GM10248 (cell line): ENCODE results near the gene ASB4.
"Not testable (repeated sequence)": the region's sequence is repeated elsewhere in the genome, so short reads cannot be mapped to it uniquely, and the experiment has no call there.

ENCODE experiments used
- CTCF ChIA-PET: fragments of 300-600 bp; sonication (Branson Sonifier 250); formaldehyde crosslinking; extraction: SDS; loops from one replicate; lab custom pipeline; 2021; ENCODE audit warnings: antibody characterized with exemption; lab: Yijun Ruan, JAX
- POLR2A ChIA-PET: fragments of 350-650 bp; sonication (Branson Sonifier 250); formaldehyde crosslinking; extraction: SDS; loops from one replicate; lab custom pipeline; 2020; ENCODE audit warnings: antibody characterized with exemption; lab: Yijun Ruan, JAX
- DNase-seq: peaks from one replicate; pipeline ENCODE4 v3.0.0; 2012; ENCODE audit errors: extremely low spot score
- TF ChIP-seq, protein P1 (sequence below): IDR thresholded peaks from 2 replicates; pipeline ENCODE4 v1.5.1; 2012; ENCODE audit warnings: mild to moderate bottlenecking, low read depth; ENCODE audit errors: extremely low read depth, missing control alignments, control extremely low read depth

Gene ASB4

GRCh38 chr7:95503271-95504131 lies 17.8 kb downstream of the ASB4 start:
- TF ChIP-seq, protein P1, sequence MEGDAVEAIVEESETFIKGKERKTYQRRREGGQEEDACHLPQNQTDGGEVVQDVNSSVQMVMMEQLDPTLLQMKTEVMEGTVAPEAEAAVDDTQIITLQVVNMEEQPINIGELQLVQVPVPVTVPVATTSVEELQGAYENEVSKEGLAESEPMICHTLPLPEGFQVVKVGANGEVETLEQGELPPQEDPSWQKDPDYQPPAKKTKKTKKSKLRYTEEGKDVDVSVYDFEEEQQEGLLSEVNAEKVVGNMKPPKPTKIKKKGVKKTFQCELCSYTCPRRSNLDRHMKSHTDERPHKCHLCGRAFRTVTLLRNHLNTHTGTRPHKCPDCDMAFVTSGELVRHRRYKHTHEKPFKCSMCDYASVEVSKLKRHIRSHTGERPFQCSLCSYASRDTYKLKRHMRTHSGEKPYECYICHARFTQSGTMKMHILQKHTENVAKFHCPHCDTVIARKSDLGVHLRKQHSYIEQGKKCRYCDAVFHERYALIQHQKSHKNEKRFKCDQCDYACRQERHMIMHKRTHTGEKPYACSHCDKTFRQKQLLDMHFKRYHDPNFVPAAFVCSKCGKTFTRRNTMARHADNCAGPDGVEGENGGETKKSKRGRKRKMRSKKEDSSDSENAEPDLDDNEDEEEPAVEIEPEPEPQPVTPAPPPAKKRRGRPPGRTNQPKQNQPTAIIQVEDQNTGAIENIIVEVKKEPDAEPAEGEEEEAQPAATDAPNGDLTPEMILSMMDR = no peak
- ChIA-PET CTCF (interaction anchor here (1.1 to 5.7 kb wide), 5 partner anchors 9 to 368 kb away, joined by 3 to 60 read pairs (median 4); no protein-coding TSS in a partner anchor), POLR2A (no interaction called here)
- DNase-seq = no peak

DNA sequence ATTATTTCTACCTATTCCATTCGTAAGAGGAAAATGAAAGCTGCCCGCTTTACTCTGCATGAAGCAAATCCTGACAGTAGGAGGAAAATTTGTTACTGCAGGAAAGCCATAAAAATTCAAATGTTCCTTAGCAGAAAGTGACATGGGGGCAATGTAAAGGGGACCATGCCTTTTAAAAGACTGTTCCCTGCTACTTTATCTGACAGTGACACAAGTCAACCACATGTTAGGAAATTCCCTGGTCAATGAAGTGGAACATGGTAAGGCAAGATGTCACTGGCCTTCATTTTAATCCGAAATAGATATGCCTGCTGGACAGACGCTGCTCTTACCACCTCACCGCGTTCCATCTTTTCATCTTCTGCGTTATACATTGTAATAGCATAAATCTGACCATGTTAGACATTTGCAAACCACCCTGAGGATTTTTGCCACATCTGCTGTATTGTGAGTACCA lies 18.4 kb downstream of the ASB4 start:
- DNase-seq, POLR2A ChIA-PET: not testable (repeated sequence)
- CTCF ChIA-PET = interaction anchor here (1.1 to 5.7 kb wide), 4 partner anchors 9 to 368 kb away, joined by 3 to 60 read pairs (median 5); no protein-coding TSS in a partner anchor

DNA sequence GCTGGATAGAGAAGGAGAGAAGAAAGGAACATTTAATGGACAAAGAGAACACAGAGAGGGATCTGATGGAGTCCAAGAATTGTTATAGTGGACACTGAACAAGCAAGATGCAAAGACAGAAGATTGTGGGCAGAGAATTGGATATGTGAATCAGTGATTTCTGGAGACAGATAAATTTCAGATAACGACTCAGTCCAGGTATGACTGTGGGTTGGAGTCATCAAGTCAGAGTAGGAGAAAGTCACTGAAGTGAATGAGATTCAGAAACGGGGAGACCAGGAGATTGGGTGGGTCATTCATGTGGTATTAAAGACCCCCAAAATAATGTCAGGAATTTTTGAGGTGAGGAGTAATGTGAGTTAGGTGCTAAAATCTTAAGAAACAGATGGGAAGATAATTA lies 23.0 kb downstream of the ASB4 start:
- ChIA-PET CTCF (interaction anchor here (0.8 to 7.4 kb wide), 8 partner anchors 9 to 362 kb away, joined by 3 to 198 read pairs (median 6); no protein-coding TSS in a partner anchor), POLR2A (no interaction called here)
- TF ChIP-seq, protein P1 = no peak
- no peak for DNase-seq

DNA sequence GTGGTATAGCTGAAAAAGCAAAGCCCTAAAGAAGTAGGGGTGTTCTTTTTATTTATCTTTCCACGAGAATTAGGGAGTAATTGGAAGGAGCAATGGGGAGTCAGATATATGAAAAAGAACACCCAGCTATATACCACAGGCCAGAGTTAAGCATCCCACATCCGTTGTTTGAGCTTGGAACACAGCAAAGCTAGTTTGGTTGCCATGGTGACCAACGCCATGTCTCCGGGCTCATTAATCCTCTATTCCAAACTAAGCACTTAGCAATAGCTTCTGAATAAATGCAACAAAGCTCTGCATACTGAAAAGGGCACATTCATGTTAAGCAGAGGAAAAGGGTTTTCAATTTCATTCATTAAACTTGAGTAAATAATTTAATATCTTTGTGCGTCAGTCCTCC lies 23.5 kb downstream of the ASB4 start:
- POLR2A ChIA-PET = no interaction called here
- TF ChIP-seq, protein P1 = no peak

GRCh38 chr7:95511716-95512260 lies 26.0 kb downstream of the ASB4 start:
- TF ChIP-seq, protein P1 = peak; percentile 88

More for the DNA sequence above, 23.5 kb downstream of the ASB4 start:
- CTCF ChIA-PET = interaction anchor here (0.8 to 7.4 kb wide), 9 partner anchors 10 to 361 kb away, joined by 3 to 198 read pairs (median 5); no protein-coding TSS in a partner anchor
- DNase-seq = no peak

DNA sequence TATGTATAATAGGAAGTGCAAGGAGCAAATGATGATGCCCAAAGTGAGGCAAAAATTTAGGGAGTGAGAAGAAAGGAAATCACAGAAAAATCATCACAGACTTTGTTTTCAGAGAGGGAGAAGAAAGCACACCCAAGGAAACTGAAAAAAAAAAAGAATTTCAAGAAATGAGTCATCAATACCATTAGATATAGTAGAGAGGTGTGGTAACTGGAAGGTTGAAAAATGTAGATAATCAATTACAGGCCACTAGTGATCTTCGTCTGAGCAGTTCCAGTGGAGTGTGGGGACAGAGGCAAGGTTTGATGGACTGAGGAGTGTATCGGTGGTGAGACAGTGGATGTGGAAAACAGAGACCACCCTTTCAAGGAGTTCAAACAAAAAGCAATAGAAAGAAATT lies 31.7 kb downstream of the ASB4 start:
- ChIA-PET POLR2A (no interaction called here), CTCF (interaction anchor here (0.8 to 2.6 kb wide), 4 partner anchors 9 to 173 kb away, joined by 3 to 17 read pairs (median 6); no protein-coding TSS in a partner anchor)
- DNase-seq = no peak
- TF ChIP-seq, protein P1 = no peak

More at GRCh38 chr7:95511716-95512260, 26.0 kb downstream of the ASB4 start:
- ChIA-PET CTCF (interaction anchor here (0.6 to 7.4 kb wide), 42 partner anchors 10 to 1062 kb away, joined by 3 to 198 read pairs (median 4); partner anchors contain the start of genes ASB4 and SGCE), POLR2A (no interaction called here)
- peak; percentile 41 for DNase-seq
